ENCODE measurements around the gene TOLLIP.

GRCh38 chr11:1235306-1235900 lies 74.0 kb downstream of the TOLLIP start:
- TF ChIP-seq SRF (IDR thresholded peaks at IDR 0.05; ENCODE audit: low read depth, low read length) (no peak), RAD21 (IDR thresholded peaks at IDR 0.05 in 1 of 2, conservative IDR thresholded peaks at IDR 0.05 in 1 of 2; ENCODE audit: low read depth in 2 of 2, low read length in 2 of 2) (no peak), EZH2 (IDR thresholded peaks at IDR 0.05; ENCODE audit: low read depth, low read length, severe bottlenecking) (no peak), POLR2A (IDR thresholded peaks at IDR 0.05; ENCODE audit: control extremely low read depth in 1 of 2, low read depth in 2 of 2, low read length in 2 of 2) (no peak), JUND (IDR thresholded peaks at IDR 0.05; ENCODE audit: low read length) (no peak), EGR1 (IDR thresholded peaks at IDR 0.05; ENCODE audit: borderline replicate concordance, low read depth, low read length) (no peak)
- TF ChIP-seq, protein P1, sequence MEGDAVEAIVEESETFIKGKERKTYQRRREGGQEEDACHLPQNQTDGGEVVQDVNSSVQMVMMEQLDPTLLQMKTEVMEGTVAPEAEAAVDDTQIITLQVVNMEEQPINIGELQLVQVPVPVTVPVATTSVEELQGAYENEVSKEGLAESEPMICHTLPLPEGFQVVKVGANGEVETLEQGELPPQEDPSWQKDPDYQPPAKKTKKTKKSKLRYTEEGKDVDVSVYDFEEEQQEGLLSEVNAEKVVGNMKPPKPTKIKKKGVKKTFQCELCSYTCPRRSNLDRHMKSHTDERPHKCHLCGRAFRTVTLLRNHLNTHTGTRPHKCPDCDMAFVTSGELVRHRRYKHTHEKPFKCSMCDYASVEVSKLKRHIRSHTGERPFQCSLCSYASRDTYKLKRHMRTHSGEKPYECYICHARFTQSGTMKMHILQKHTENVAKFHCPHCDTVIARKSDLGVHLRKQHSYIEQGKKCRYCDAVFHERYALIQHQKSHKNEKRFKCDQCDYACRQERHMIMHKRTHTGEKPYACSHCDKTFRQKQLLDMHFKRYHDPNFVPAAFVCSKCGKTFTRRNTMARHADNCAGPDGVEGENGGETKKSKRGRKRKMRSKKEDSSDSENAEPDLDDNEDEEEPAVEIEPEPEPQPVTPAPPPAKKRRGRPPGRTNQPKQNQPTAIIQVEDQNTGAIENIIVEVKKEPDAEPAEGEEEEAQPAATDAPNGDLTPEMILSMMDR (IDR thresholded peaks at IDR 0.05; ENCODE audit: control extremely low read depth in 1 of 3, insufficient read depth in 1 of 3, low read depth in 1 of 3, low read length in 3 of 3) = no peak
